Naive thymus-derived CD8-positive, alpha-beta T cell (primary cell): ENCODE results near the gene ZBTB38. TPM values are rescaled to one million over a fixed set of nuclear protein-coding genes. Genes with fewer than 3 reads are reported as not detected.

ENCODE experiments used
- ATAC-seq, 2 donors: fragments of 150-1000 bp; cut with Tn5 transposase in 1 of 2; sonication (Bioruptor Pico), chemical (Tn5 transposase) in 1 of 2; 1 replicate in 1 of 2; 2 replicates in 1 of 2; pipeline ENCODE4 v1.10.0; 2021; ENCODE audit warnings: mild to moderate bottlenecking in 2 of 2, moderate library complexity in 2 of 2
- POLR2A ChIA-PET: fragments of 350-600 bp; sonication (Branson Sonifier 250); formaldehyde crosslinking; loops from one replicate; lab custom pipeline; 2021; ENCODE audit warnings: antibody characterized with exemption; lab: Charles Lee
- DNase-seq, 10 donors: peaks; one replicate each; pipeline versions ENCODE4 v3.0.0 to v3.0.0-alpha.2; 2020 to 2022
- H3K27ac Mint-ChIP-seq, 10 donors: one replicate each; pipeline ENCODE4 v1.8.0; 2020 to 2022; ENCODE audit warnings: mild to moderate bottlenecking in 10 of 10, mixed read lengths in 10 of 10, moderate library complexity in 4 of 10, inconsistent platforms in 1 of 10
- H3K27me3 Mint-ChIP-seq, 5 donors: one replicate each; pipeline ENCODE4 v1.8.0; 2021 to 2022; ENCODE audit warnings: mixed read lengths in 5 of 5
- H3K36me3 Mint-ChIP-seq, 3 donors: one replicate each; pipeline ENCODE4 v1.8.0; 2020 to 2022; ENCODE audit warnings: mixed read lengths in 3 of 3, mild to moderate bottlenecking in 2 of 3, inconsistent platforms in 1 of 3
- H3K4me1 Mint-ChIP-seq, 4 donors: one replicate each; pipeline ENCODE4 v1.8.0; 2021 to 2022; ENCODE audit warnings: mixed read lengths in 4 of 4
- H3K4me3 Mint-ChIP-seq, 10 donors: one replicate each; pipeline ENCODE4 v1.8.0; 2020 to 2022; ENCODE audit warnings: mild to moderate bottlenecking in 10 of 10, mixed read lengths in 10 of 10, moderate library complexity in 6 of 10, inconsistent platforms in 1 of 10
- H3K9me3 Mint-ChIP-seq, 9 donors: one replicate each; pipeline ENCODE4 v1.8.0; 2020 to 2022; ENCODE audit warnings: mixed read lengths in 9 of 9, mild to moderate bottlenecking in 3 of 9, inconsistent platforms in 1 of 9, moderate library complexity in 1 of 9
- polyA plus RNA-seq, 3 donors: library from polyadenylated mRNA; unstranded; fragments of 300-500 nt; fragmentation: Illumina TruSeq; gene quantifications; one replicate each; pipeline ENCODE4 v1.2.3, GENCODE V29; 2021
- total RNA-seq, 8 experiments: library from RNA in 2 of 8; stranded (reverse) in 2 of 8; gene quantifications; one replicate each; pipeline ENCODE4 v1.2.3 and lab custom pipeline; 2021 to 2026

The ZBTB38 gene
- total and polyA plus RNA-seq, 5 experiments from 2014 or later: 48.3 to 118 (median 56.5) TPM

DNA sequence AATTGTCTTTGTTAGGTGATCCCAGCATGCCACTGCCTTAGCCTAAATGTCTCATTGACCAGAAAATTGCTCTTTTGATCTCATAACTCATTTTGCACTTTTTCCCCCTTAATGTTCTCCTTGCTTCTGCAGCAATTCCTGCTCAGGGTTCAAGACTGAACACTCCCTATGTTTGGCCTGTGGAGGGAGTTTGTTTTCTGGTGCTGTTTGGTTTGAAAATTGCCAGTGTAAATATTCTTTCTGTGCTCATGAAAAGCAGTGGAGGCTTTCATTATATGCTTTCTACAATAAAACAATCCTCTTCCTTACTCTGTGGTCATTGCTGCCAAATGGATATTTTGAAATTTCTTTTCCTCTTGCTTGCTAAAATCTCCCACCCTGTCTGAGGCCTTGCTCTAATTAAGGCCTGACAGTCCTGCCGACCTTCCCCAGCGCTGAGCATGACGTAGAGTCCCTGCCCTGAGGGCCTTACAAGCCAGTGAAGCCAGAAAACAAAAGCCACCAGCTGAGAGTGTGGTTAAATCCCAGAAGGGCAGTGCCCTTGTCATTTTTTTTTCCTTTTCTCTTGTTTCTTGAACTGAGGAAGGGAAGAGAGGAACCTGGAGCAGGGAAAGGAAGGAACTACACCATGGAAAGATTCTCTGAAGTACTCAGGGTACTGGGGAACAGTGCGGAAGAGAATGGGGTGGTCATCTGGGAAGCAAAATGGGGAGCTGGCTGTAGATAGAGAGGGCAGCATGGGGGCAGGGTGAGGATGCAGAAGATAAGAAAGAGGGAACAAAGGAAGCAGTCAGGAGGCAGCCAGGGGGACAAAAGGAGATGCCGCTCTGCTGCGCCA, 24.8 kb downstream of the ZBTB38 start:
- peaks cover 2 to 12% (median 5%) of the 10 kb centered on the region in 5 donors for H3K27me3 Mint-ChIP-seq
- peaks cover 0 to 4% (median 2%) of the 10 kb centered on the region in 4 donors for H3K4me1 Mint-ChIP-seq
- POLR2A ChIA-PET: no interaction called here
- H3K4me3 Mint-ChIP-seq: no peak overlapping the region
- peaks cover 2 to 14% (median 13%) of the 10 kb centered on the region in 3 donors for H3K36me3 Mint-ChIP-seq
- H3K27ac Mint-ChIP-seq: peak overlapping the region in 1 of 10 donors; percentile 67
- DNase-seq (no peak), ATAC-seq (no peak)
- peaks cover 0 to 11% (median 4%) of the 10 kb centered on the region in 9 donors for H3K9me3 Mint-ChIP-seq

DNA sequence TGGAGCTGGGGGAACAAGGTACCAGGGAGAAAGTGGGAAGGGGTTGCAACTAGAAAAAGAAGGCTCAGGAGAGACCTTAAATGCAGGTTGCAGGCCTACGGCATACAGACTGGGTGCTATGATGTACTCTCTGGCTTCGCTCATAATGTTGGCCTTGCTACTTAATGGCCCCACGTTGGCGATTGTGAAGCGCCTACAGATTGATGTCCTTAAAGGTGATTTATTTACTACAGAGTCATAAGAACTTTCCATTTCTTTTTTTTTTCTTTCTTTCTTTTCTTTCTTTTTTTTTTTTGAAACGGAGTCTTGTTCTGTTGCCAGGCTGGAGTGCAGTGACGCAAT, 25.4 kb downstream of the ZBTB38 start:
- POLR2A ChIA-PET: no interaction called here
- peaks cover 2 to 14% (median 13%) of the 10 kb centered on the region in 3 donors for H3K36me3 Mint-ChIP-seq
- peak overlapping the region in 1 of 10 donors; percentile 67 for H3K27ac Mint-ChIP-seq
- peaks cover 0 to 11% (median 4%) of the 10 kb centered on the region in 9 donors for H3K9me3 Mint-ChIP-seq
- no peak for DNase-seq
- no peak for ATAC-seq
- H3K27me3 Mint-ChIP-seq: peaks cover 2 to 12% (median 5%) of the 10 kb centered on the region in 5 donors
- H3K4me1 Mint-ChIP-seq: peaks cover 0 to 3% (median 2%) of the 10 kb centered on the region in 4 donors
- no peak overlapping the region for H3K4me3 Mint-ChIP-seq

DNA sequence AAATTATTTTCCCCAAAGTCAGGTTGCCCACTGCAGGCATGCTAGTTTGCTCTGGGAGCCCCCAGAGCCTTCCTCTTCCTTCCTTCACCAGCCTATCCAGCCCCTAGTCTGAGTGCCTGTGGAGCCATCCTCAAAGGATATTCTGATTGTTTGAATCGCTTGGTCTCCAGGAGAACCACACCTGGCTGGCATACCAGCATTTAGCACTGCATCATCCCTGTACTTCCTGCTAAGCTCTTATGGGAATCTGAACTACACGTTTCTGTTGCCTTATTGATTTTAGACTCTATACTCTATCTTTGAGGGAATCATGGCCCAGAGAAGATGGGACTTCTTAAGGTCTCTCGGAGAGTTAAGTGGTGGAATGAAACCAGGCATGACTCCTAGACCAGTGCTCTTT, 26.3 kb downstream of the ZBTB38 start:
- peaks cover 0 to 6% (median 5%) of the 10 kb centered on the region in 4 donors for H3K4me1 Mint-ChIP-seq

DNA sequence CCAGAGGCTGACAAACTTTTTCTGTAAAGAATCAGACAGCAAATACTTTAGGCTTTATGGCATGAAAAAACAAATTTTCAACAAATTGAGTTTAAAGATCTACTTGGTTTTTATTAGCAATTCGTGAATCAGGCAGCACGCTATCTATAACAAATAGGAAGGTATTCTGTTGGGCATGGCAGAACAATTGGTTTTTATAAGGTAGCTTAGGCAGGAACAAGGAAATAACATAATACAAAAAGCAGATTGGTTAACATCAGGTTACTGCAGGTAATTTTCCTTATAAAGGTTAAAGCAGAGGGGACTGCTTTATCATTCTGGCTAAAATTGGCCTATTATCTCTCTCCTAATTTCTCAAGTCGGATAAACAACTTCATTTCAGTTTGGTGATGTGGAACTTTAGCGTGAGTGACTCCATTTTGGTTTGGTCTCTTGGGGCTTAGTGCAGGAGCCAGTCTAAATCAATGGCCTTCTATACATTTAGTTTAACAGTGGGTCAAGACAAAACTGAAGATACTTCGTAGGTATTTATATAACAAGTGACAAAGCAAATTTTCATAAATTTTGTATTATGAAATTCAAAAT, 26.8 kb downstream of the ZBTB38 start:
- no peak overlapping the region for H3K4me3 Mint-ChIP-seq

More for the DNA sequence above, 26.3 kb downstream of the ZBTB38 start:
- DNase-seq: no peak
- Mint-ChIP-seq H3K27me3 (peaks cover 2 to 12% (median 5%) of the 10 kb centered on the region in 5 donors), H3K27ac (no peak overlapping the region), H3K36me3 (peaks cover 2 to 14% (median 13%) of the 10 kb centered on the region in 3 donors), H3K4me3 (no peak overlapping the region), H3K9me3 (peaks cover 0 to 11% (median 4%) of the 10 kb centered on the region in 9 donors)
- POLR2A ChIA-PET: no interaction called here
- ATAC-seq: no peak

DNA sequence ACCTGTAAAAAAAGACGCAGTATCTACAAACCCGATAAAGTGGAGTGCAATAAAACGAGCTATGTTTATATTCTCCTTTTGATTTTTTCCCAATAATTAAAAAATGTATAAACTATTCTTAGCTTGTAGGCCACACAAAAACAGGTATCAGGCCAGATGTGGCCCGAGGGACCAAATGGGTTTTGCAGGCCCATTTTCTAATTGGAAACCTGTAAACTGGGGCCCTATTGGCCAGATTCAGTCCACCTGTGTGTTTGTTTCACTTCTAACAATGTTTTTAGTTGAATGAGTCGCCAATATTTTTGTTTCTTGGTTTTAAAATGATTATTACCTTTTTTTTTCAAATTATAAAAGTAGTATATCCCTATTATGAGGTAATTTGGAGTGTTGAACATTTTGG, 29.7 kb downstream of the ZBTB38 start:
- Mint-ChIP-seq H3K27me3 (peaks cover 2 to 9% (median 5%) of the 10 kb centered on the region in 5 donors), H3K36me3 (peaks cover 2 to 14% (median 13%) of the 10 kb centered on the region in 3 donors), H3K9me3 (peaks cover 0 to 11% (median 4%) of the 10 kb centered on the region in 9 donors), H3K4me1 (peaks cover 2 to 29% (median 9%) of the 10 kb centered on the region in 4 donors), H3K4me3 (no peak overlapping the region), H3K27ac (no peak overlapping the region)
- ATAC-seq (no peak), DNase-seq (no peak)
- POLR2A ChIA-PET: no interaction called here

More for the DNA sequence above, 26.8 kb downstream of the ZBTB38 start:
- POLR2A ChIA-PET: no interaction called here
- Mint-ChIP-seq H3K36me3 (peaks cover 2 to 14% (median 13%) of the 10 kb centered on the region in 3 donors), H3K27ac (no peak overlapping the region), H3K4me1 (peaks cover 2 to 10% (median 7%) of the 10 kb centered on the region in 4 donors), H3K9me3 (peaks cover 0 to 11% (median 4%) of the 10 kb centered on the region in 9 donors), H3K27me3 (peaks cover 2 to 12% (median 5%) of the 10 kb centered on the region in 5 donors)
- ATAC-seq (no peak), DNase-seq (no peak)

DNA sequence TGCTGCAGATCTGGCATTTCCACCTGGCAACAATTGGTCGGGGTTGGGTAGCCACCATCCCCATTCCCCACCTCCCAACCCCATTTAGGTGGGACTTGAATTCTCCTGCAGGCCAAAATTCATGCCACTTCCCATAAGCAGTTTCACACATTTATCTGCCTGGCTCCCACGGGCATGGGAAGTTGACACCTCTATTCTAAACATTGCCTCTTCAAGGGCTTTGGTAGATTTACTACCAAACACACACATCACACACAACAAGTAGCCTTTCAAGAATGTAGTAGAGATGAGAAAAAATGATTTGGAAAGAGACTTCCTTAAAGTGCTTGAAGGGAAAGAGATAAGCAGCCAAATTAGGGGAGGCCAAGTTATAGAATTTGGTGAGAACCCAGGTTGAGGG, 30.9 kb downstream of the ZBTB38 start:
- H3K4me3 Mint-ChIP-seq: peak overlapping the region in 1 of 10 donors; percentile 0
- POLR2A ChIA-PET: no interaction called here
- DNase-seq: no peak
- peak overlapping the region in 4 of 10 donors; percentile 0 to 47 (median 18) for H3K27ac Mint-ChIP-seq
- no peak for ATAC-seq
- H3K9me3 Mint-ChIP-seq: peaks cover 0 to 11% (median 4%) of the 10 kb centered on the region in 9 donors
- H3K27me3 Mint-ChIP-seq: peaks cover 0 to 2% (median 0%) of the 10 kb centered on the region in 5 donors
- peaks cover 6 to 18% (median 13%) of the 10 kb centered on the region in 3 donors for H3K36me3 Mint-ChIP-seq
- H3K4me1 Mint-ChIP-seq: peaks cover 6 to 41% (median 20%) of the 10 kb centered on the region in 4 donors

DNA sequence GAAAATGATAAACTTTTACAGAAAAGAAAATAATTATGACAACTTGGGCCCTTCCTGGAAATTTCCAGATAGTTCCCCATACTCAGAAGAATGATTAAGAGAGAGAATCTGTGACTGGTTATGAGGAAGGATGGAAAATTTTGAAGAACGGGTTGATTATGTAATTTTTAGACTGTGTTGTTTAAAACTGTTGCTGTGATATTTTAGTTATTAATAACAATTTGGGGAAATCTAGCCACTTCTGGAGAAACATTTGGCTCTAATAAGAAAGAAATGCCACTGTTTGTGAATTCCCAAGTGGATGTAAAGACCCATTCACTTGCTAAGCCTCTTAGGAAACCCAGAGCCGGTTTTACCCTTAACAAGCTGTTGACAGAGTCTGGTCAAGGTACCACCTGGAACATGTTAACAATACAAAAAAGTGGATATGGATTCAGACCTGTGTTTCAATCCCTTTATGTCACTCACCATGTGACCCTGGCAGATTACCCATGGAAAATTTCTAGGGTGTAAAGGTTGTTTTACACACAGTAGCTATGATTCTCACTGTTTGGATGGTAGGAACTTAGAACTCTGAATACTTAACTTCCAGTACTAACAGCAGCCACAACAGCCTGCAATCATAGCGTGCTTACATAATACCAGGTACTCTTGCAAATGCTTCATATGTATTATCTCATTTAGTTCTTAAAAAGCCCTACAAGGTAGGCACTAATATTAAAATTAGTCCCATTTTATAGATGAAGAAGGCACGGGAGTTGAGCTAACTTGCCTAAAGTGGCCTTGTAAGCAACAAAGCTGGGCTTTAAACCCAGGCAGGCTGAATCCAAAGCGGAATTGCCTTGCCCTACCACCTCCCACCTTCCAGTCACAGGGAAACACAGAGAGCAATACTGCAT, 32.0 kb downstream of the ZBTB38 start:
- peak overlapping the region in 8 of 10 donors; percentile 45 to 95 (median 84) for H3K27ac Mint-ChIP-seq
- H3K4me1 Mint-ChIP-seq: peaks cover 8 to 52% (median 31%) of the 10 kb centered on the region in 4 donors
- POLR2A ChIA-PET: interaction anchor here (1.0 to 4.6 kb wide), 4 partner anchors 11 to 89 kb away, joined by 3 to 69 read pairs (median 10); no protein-coding TSS in a partner anchor
- no peaks in the 10 kb centered on the region for H3K27me3 Mint-ChIP-seq
- H3K9me3 Mint-ChIP-seq: peaks cover 0 to 11% (median 4%) of the 10 kb centered on the region in 9 donors
- DNase-seq (no peak), ATAC-seq (no peak)
- H3K4me3 Mint-ChIP-seq: peak overlapping the region in 4 of 10 donors; percentile 12 to 45 (median 37)
- H3K36me3 Mint-ChIP-seq: peaks cover 13 to 24% (median 17%) of the 10 kb centered on the region in 3 donors

DNA sequence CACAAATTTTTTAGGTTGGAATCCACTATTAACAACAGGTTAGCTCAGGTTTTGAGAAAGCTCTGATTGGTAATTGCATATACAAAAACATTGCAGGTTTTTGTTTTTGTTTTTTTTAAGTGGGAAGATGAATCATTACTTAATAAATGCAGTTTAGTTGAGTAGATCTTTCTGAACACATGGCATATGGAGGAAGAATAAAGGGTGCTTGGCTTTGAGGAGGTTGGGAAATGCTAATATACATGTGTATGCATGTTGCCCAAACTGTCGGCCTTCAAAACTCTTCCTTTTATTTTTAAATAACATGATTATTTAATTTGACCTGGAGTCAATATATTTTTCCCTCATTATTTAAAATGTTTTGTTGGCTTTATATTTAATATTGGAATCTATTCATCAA, 32.8 kb downstream of the ZBTB38 start:
- peak overlapping the region in 8 of 10 donors; percentile 74 to 97 (median 94) for H3K27ac Mint-ChIP-seq
- H3K27me3 Mint-ChIP-seq: no peaks in the 10 kb centered on the region
- peaks cover 0 to 11% (median 3%) of the 10 kb centered on the region in 9 donors for H3K9me3 Mint-ChIP-seq
- POLR2A ChIA-PET: interaction anchor here (0.7 to 4.6 kb wide), 9 partner anchors 11 to 135 kb away, joined by 3 to 69 read pairs (median 4); no protein-coding TSS in a partner anchor
- H3K4me1 Mint-ChIP-seq: peaks cover 14 to 58% (median 37%) of the 10 kb centered on the region in 4 donors
- DNase-seq (no peak), ATAC-seq (no peak)
- H3K36me3 Mint-ChIP-seq: peaks cover 13 to 30% (median 24%) of the 10 kb centered on the region in 3 donors
- peak overlapping the region; percentile 24 to 89 (median 53) for H3K4me3 Mint-ChIP-seq

DNA sequence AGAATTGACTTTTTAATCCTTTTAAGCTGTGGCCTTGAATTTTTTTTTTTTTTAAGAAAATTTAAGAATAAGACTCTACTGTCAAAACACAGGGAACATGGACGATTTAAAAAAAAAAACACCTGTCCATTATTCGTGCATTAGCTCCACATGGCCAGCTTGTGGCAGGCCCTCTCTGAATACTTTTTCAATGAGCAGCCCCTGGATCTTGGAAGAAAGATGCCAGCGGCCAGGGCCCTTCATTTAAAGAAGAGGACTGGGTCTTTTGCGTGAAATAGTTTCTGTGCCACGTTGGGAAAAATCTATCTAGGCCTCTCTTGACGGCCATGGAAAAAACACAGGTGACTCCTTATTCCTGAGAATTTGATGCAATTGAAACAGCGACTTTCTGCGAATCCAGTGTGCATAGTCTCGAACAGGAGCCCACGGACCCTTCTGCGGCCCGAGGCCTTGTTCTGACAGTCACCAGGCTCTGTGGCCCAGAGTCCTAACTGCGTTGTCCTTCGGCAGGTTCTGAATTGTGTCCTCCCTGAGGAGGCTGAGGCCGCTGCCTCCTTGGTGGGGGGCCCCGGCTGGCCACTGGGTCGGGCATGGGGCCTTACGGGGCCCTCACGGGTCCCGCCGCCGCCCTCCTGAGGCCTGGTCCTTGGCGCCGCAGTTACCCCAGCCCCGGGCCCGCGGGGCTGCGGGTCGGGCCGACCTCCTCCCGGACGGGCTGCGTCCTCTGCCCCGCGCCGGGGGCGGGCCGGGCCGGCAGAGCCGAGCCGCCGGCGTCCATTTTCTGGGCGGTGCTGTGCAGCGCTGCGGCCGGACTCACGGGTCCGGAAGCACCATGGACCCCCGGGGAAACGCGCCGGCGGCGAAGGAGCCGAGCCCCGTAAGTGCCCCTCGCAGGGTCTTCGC, 33.5 kb downstream of the ZBTB38 start:
- H3K9me3 Mint-ChIP-seq: peaks cover 0 to 5% (median 0%) of the 10 kb centered on the region in 9 donors
- peak overlapping the region; percentile 42 to 90 (median 84) for H3K4me3 Mint-ChIP-seq
- H3K27me3 Mint-ChIP-seq: no peaks in the 10 kb centered on the region
- ATAC-seq (peak; percentile 76 to 84), DNase-seq (peak in 8 of 10 donors; percentile 23 to 73 (median 58))
- peak overlapping the region; percentile 54 to 97 (median 94) for H3K27ac Mint-ChIP-seq
- POLR2A ChIA-PET: interaction anchor here (0.5 to 4.6 kb wide), 12 partner anchors 10 to 136 kb away, joined by 3 to 69 read pairs (median 4); no protein-coding TSS in a partner anchor
- peaks cover 12 to 31% (median 29%) of the 10 kb centered on the region in 3 donors for H3K36me3 Mint-ChIP-seq
- H3K4me1 Mint-ChIP-seq: peaks cover 20 to 64% (median 44%) of the 10 kb centered on the region in 4 donors

DNA sequence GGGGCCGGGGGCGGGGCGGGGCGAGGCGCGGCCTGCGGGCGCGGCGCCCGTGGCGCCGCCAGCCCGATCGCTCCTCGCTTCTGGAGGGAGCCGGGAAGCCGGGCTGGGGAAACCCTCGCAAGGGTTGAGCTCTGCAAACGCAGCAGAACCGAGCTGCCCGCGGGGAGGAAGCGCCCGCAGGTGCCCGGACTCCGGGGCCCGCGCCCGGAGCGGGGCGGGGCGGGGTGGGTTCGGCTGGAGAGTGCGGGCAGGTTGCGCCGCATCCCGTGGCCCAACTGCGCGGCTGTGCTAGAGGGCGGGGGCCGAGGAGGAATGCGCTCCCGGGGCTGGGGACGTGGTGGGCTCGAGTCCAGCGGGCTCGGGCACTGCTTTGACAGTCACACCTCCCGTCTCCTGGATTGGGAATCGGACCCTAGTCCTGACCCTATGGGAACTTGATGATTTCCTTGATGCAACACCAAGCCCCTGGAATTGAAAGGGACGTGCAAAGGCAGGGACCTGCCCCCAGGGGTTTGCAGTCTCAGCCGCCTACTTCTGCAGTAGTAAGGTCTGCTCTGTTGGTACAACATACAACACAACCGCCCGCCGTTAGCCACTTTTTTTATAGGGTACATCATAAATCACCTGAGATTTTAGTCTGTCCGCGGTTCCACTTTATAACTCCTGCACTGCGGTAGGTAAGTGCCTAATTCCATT, 34.3 kb downstream of the ZBTB38 start:
- H3K4me3 Mint-ChIP-seq: peak overlapping the region; percentile 79 to 95 (median 92)
- POLR2A ChIA-PET: interaction anchor here (0.5 to 4.6 kb wide), 11 partner anchors 9 to 136 kb away, joined by 3 to 69 read pairs (median 4); no protein-coding TSS in a partner anchor
- DNase-seq: peak; percentile 29 to 74 (median 52)
- peaks cover 9 to 37% (median 26%) of the 10 kb centered on the region in 3 donors for H3K36me3 Mint-ChIP-seq
- peak; percentile 69 to 75 for ATAC-seq
- peaks cover 20 to 67% (median 45%) of the 10 kb centered on the region in 4 donors for H3K4me1 Mint-ChIP-seq
- peak overlapping the region; percentile 83 to 98 (median 96) for H3K27ac Mint-ChIP-seq
- no peaks in the 10 kb centered on the region for H3K9me3 Mint-ChIP-seq
- no peaks in the 10 kb centered on the region for H3K27me3 Mint-ChIP-seq
